ENCODE results near the gene CD47.

- TF ChIP-seq CTCF (IDR thresholded peaks at IDR 0.05) (no peak), POLR2A (IDR thresholded peaks at IDR 0.05) (no peak)
Observed at GRCh38 chr3:108036401-108036800, 54.4 kb downstream of the CD47 start.
